Endothelial cell of umbilical vein (primary cell): ENCODE data around the gene MAN1A1.
"Not testable (repeated sequence)": the region's sequence is repeated elsewhere in the genome, so short reads cannot be mapped to it uniquely, and the experiment has no call there.

Experiments
- CTCF ChIP-seq, 2 donors: IDR thresholded peaks; 1 replicate in 1 of 2; 2 replicates in 1 of 2; pipeline ENCODE4 v1.5.1; 2011; ENCODE audit warnings: low read length in 2 of 2, mild to moderate bottlenecking in 2 of 2, moderate library complexity in 2 of 2, control low read depth in 1 of 2, inconsistent platforms in 1 of 2, low read depth in 1 of 2; ENCODE audit not compliant: insufficient read depth in 1 of 2; ENCODE audit errors: extremely low read depth in 1 of 2
- EZH2 ChIP-seq: IDR thresholded peaks from 2 replicates; pipeline ENCODE4 v1.6.1; 2012; ENCODE audit warnings: borderline replicate concordance, low read depth, mild to moderate bottlenecking, moderate library complexity, low read length, inconsistent platforms; ENCODE audit not compliant: severe bottlenecking
- FOS ChIP-seq: IDR thresholded peaks from 2 replicates; pipeline ENCODE4 v1.6.1; 2011; ENCODE audit warnings: mild to moderate bottlenecking, low read length, moderate library complexity, borderline replicate concordance; ENCODE audit not compliant: insufficient read depth
- GATA2 ChIP-seq: IDR thresholded peaks from 2 replicates; pipeline ENCODE4 v1.7.0; 2011; ENCODE audit warnings: low read depth, mild to moderate bottlenecking, moderate library complexity, mixed read lengths, low read length; ENCODE audit not compliant: insufficient read length, insufficient read depth
- JUN ChIP-seq: IDR thresholded peaks from 2 replicates; pipeline ENCODE4 v1.6.1; 2011; ENCODE audit warnings: borderline replicate concordance, low read depth; ENCODE audit not compliant: insufficient read length, insufficient read depth
- MAX ChIP-seq: IDR thresholded peaks from 2 replicates; pipeline ENCODE4 v1.6.1; 2011; ENCODE audit not compliant: insufficient read depth, insufficient read length
- MYC ChIP-seq: IDR thresholded peaks from one replicate; pipeline ENCODE4 v1.6.1; 2011; ENCODE audit warnings: mild to moderate bottlenecking, low read depth, low read length
- POLR2A ChIP-seq: IDR thresholded peaks from 2 replicates; pipeline ENCODE4 v1.6.1; 2012; ENCODE audit warnings: low read depth, mild to moderate bottlenecking, control low read depth, low read length
- POLR2AphosphoS5 ChIP-seq: IDR thresholded peaks from 2 replicates; pipeline ENCODE4 v1.6.1; 2012; ENCODE audit warnings: low read depth, mild to moderate bottlenecking, control low read depth, low read length, moderate library complexity; ENCODE audit not compliant: insufficient read depth

GRCh38 chr6:119156082-119156481 lies 193.5 kb downstream of the MAN1A1 start:
- TF ChIP-seq POLR2A; POLR2AphosphoS5; CTCF (IDR thresholded peaks at IDR 0.05; ENCODE audit: extremely low read depth in 1 of 2, insufficient read depth in 1 of 2, low read depth in 1 of 2, low read length in 2 of 2); MAX; EZH2; FOS; GATA2; JUN; MYC: not testable (repeated sequence)
